ENCODE data around the gene ACOX1.

ACOX1 gene

GRCh38 chr17:76000016-76000754 lies 21.2 kb upstream of the ACOX1 start:
- H3K27ac ChIP-seq (ENCODE audit: low read depth, low read length): no peak overlapping the region

DNA sequence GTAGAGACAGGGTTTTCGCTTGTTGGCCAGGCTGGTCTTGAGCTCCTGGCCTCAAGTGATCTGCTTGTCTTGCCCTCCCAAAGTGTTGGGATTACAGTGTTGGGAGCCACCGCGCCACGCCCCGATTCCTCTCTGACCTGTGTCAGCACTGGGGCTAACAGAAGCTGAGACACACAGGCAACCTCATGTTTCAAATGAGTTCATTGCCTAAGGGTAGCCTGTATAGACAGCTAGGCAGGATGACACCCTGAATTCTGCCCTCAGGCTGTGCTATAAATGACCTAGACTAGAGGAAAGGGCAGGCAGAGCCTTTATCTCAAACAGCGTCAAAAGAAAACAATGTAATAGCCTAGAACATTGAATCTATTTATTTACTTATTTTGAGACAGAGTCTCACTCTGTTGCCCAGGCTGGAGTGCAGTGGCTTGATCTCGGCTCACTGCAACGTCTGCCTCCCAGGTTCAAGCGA lies 19.4 kb upstream of the ACOX1 start:
- H3K9me3 ChIP-seq (ENCODE audit: control insufficient read depth in 1 of 2, low read length in 2 of 2): no peaks in the 10 kb centered on the region
- H3K4me3 ChIP-seq (ENCODE audit: low read depth in 1 of 2, low read length in 2 of 2): no peak overlapping the region
- H3K4me1 ChIP-seq (ENCODE audit: control insufficient read depth in 1 of 2, insufficient read depth in 2 of 2, low read length in 2 of 2): peaks cover 48 to 54% of the 10 kb centered on the region in 2 donors
- no peaks in the 10 kb centered on the region for H3K27me3 ChIP-seq (ENCODE audit: control insufficient read depth in 1 of 2, insufficient read depth in 2 of 2, low read length in 2 of 2)
- H3K27ac ChIP-seq (ENCODE audit: low read depth, low read length): no peak overlapping the region
- peaks cover 8 to 15% of the 10 kb centered on the region in 2 donors for H3K36me3 ChIP-seq (ENCODE audit: control insufficient read depth in 1 of 2, insufficient read depth in 2 of 2, low read length in 2 of 2)
- peak overlapping the region in 1 of 2 donors; percentile 51 for H3K9ac ChIP-seq (ENCODE audit: low read depth in 1 of 2, low read length in 2 of 2)

More at GRCh38 chr17:76000016-76000754, 21.2 kb upstream of the ACOX1 start:
- H3K4me3 ChIP-seq (ENCODE audit: low read depth in 1 of 2, low read length in 2 of 2): no peak overlapping the region
- H3K9me3 ChIP-seq (ENCODE audit: control insufficient read depth in 1 of 2, low read length in 2 of 2): no peaks in the 10 kb centered on the region
- H3K9ac ChIP-seq (ENCODE audit: low read depth in 1 of 2, low read length in 2 of 2): no peak overlapping the region
- H3K27me3 ChIP-seq (ENCODE audit: control insufficient read depth in 1 of 2, insufficient read depth in 2 of 2, low read length in 2 of 2): no peaks in the 10 kb centered on the region
- peaks cover 49 to 60% of the 10 kb centered on the region in 2 donors for H3K4me1 ChIP-seq (ENCODE audit: control insufficient read depth in 1 of 2, insufficient read depth in 2 of 2, low read length in 2 of 2)
- H3K36me3 ChIP-seq (ENCODE audit: control insufficient read depth in 1 of 2, insufficient read depth in 2 of 2, low read length in 2 of 2): peaks cover 8 to 15% of the 10 kb centered on the region in 2 donors

GRCh38 chr17:75996665-75997590 lies 18.0 kb upstream of the ACOX1 start:
- Histone ChIP-seq H3K4me1 (ENCODE audit: control insufficient read depth in 1 of 2, insufficient read depth in 2 of 2, low read length in 2 of 2) (peaks cover 42% of the 10 kb centered on the region in 2 donors), H3K9ac (ENCODE audit: low read depth in 1 of 2, low read length in 2 of 2) (peak overlapping the region; percentile 37 to 54), H3K27ac (ENCODE audit: low read depth, low read length) (peak overlapping the region; percentile 79), H3K4me3 (ENCODE audit: low read depth in 1 of 2, low read length in 2 of 2) (peak overlapping the region in 1 of 2 donors; percentile 26), H3K27me3 (ENCODE audit: control insufficient read depth in 1 of 2, insufficient read depth in 2 of 2, low read length in 2 of 2) (no peaks in the 10 kb centered on the region), H3K36me3 (ENCODE audit: control insufficient read depth in 1 of 2, insufficient read depth in 2 of 2, low read length in 2 of 2) (peaks cover 6 to 8% of the 10 kb centered on the region in 2 donors), H3K9me3 (ENCODE audit: control insufficient read depth in 1 of 2, low read length in 2 of 2) (no peaks in the 10 kb centered on the region)

- Histone ChIP-seq H3K4me3 (ENCODE audit: low read depth in 1 of 2, low read length in 2 of 2) (no peak overlapping the region), H3K9ac (ENCODE audit: low read depth in 1 of 2, low read length in 2 of 2) (peak overlapping the region; percentile 13 to 43), H3K9me3 (ENCODE audit: control insufficient read depth in 1 of 2, low read length in 2 of 2) (no peaks in the 10 kb centered on the region), H3K36me3 (ENCODE audit: control insufficient read depth in 1 of 2, insufficient read depth in 2 of 2, low read length in 2 of 2) (peaks cover 0 to 12% of the 10 kb centered on the region in 2 donors), H3K27me3 (ENCODE audit: control insufficient read depth in 1 of 2, insufficient read depth in 2 of 2, low read length in 2 of 2) (no peaks in the 10 kb centered on the region), H3K4me1 (ENCODE audit: control insufficient read depth in 1 of 2, insufficient read depth in 2 of 2, low read length in 2 of 2) (peaks cover 30 to 39% of the 10 kb centered on the region in 2 donors), H3K27ac (ENCODE audit: low read depth, low read length) (peak overlapping the region; percentile 17)
Measured at GRCh38 chr17:75995385-75995925, 16.5 kb upstream of the ACOX1 start.

GRCh38 chr17:75994802-75995370 lies 15.9 kb upstream of the ACOX1 start:
- H3K4me1 ChIP-seq (ENCODE audit: control insufficient read depth in 1 of 2, insufficient read depth in 2 of 2, low read length in 2 of 2): peaks cover 30 to 39% of the 10 kb centered on the region in 2 donors
- no peak overlapping the region for H3K27ac ChIP-seq (ENCODE audit: low read depth, low read length)
- peak overlapping the region in 1 of 2 donors; percentile 13 for H3K9ac ChIP-seq (ENCODE audit: low read depth in 1 of 2, low read length in 2 of 2)
- H3K9me3 ChIP-seq (ENCODE audit: control insufficient read depth in 1 of 2, low read length in 2 of 2): no peaks in the 10 kb centered on the region
- no peak overlapping the region for H3K4me3 ChIP-seq (ENCODE audit: low read depth in 1 of 2, low read length in 2 of 2)
- H3K36me3 ChIP-seq (ENCODE audit: control insufficient read depth in 1 of 2, insufficient read depth in 2 of 2, low read length in 2 of 2): peaks cover 0 to 9% of the 10 kb centered on the region in 2 donors
- H3K27me3 ChIP-seq (ENCODE audit: control insufficient read depth in 1 of 2, insufficient read depth in 2 of 2, low read length in 2 of 2): no peaks in the 10 kb centered on the region

DNA sequence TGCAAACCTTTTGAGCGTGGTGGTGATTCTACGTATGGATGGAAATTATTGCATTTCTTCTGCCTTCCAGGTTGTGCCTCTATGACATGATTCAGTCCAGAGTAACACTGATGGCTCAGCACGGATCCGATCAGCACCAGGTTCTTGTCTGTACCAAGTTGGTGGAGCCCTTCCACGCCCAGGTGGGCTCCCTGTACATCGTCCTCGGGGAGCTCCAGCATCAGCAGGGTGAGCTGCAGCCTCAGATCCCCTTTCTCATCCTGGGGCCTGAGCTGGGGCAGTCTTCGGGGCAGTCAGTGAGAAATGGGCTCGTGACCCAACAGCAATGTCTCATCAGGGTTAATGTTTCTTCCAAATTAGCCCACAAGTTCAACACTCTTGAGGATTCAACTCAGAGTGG lies 12.4 kb upstream of the ACOX1 start:
- Histone ChIP-seq H3K9me3 (ENCODE audit: control insufficient read depth in 1 of 2, low read length in 2 of 2) (no peaks in the 10 kb centered on the region), H3K36me3 (ENCODE audit: control insufficient read depth in 1 of 2, insufficient read depth in 2 of 2, low read length in 2 of 2) (peaks cover 0 to 7% of the 10 kb centered on the region in 2 donors)

GRCh38 chr17:75987041-75987440 lies 8.1 kb upstream of the ACOX1 start:
- Histone ChIP-seq H3K4me3 (ENCODE audit: low read depth in 1 of 2, low read length in 2 of 2) (no peak overlapping the region), H3K27me3 (ENCODE audit: control insufficient read depth in 1 of 2, insufficient read depth in 2 of 2, low read length in 2 of 2) (no peaks in the 10 kb centered on the region), H3K9me3 (ENCODE audit: control insufficient read depth in 1 of 2, low read length in 2 of 2) (no peaks in the 10 kb centered on the region), H3K36me3 (ENCODE audit: control insufficient read depth in 1 of 2, insufficient read depth in 2 of 2, low read length in 2 of 2) (peaks cover 0 to 7% of the 10 kb centered on the region in 2 donors), H3K4me1 (ENCODE audit: control insufficient read depth in 1 of 2, insufficient read depth in 2 of 2, low read length in 2 of 2) (peaks cover 10 to 11% of the 10 kb centered on the region in 2 donors), H3K27ac (ENCODE audit: low read depth, low read length) (no peak overlapping the region), H3K9ac (ENCODE audit: low read depth in 1 of 2, low read length in 2 of 2) (no peak overlapping the region)

More for the DNA sequence above, 12.4 kb upstream of the ACOX1 start:
- no peak overlapping the region for H3K4me3 ChIP-seq (ENCODE audit: low read depth in 1 of 2, low read length in 2 of 2)
- peaks cover 8 to 12% of the 10 kb centered on the region in 2 donors for H3K4me1 ChIP-seq (ENCODE audit: control insufficient read depth in 1 of 2, insufficient read depth in 2 of 2, low read length in 2 of 2)
- no peaks in the 10 kb centered on the region for H3K27me3 ChIP-seq (ENCODE audit: control insufficient read depth in 1 of 2, insufficient read depth in 2 of 2, low read length in 2 of 2)
- H3K27ac ChIP-seq (ENCODE audit: low read depth, low read length): no peak overlapping the region
- H3K9ac ChIP-seq (ENCODE audit: low read depth in 1 of 2, low read length in 2 of 2): no peak overlapping the region

GRCh38 chr17:75985986-75986385 lies 7.0 kb upstream of the ACOX1 start:
- H3K27ac ChIP-seq (ENCODE audit: low read depth, low read length): no peak overlapping the region
- H3K27me3 ChIP-seq (ENCODE audit: control insufficient read depth in 1 of 2, insufficient read depth in 2 of 2, low read length in 2 of 2): no peaks in the 10 kb centered on the region
- no peaks in the 10 kb centered on the region for H3K9me3 ChIP-seq (ENCODE audit: control insufficient read depth in 1 of 2, low read length in 2 of 2)
- H3K4me1 ChIP-seq (ENCODE audit: control insufficient read depth in 1 of 2, insufficient read depth in 2 of 2, low read length in 2 of 2): peaks cover 10 to 11% of the 10 kb centered on the region in 2 donors
- H3K9ac ChIP-seq (ENCODE audit: low read depth in 1 of 2, low read length in 2 of 2): no peak overlapping the region
- no peaks in the 10 kb centered on the region for H3K36me3 ChIP-seq (ENCODE audit: control insufficient read depth in 1 of 2, insufficient read depth in 2 of 2, low read length in 2 of 2)
- H3K4me3 ChIP-seq (ENCODE audit: low read depth in 1 of 2, low read length in 2 of 2): no peak overlapping the region

DNA sequence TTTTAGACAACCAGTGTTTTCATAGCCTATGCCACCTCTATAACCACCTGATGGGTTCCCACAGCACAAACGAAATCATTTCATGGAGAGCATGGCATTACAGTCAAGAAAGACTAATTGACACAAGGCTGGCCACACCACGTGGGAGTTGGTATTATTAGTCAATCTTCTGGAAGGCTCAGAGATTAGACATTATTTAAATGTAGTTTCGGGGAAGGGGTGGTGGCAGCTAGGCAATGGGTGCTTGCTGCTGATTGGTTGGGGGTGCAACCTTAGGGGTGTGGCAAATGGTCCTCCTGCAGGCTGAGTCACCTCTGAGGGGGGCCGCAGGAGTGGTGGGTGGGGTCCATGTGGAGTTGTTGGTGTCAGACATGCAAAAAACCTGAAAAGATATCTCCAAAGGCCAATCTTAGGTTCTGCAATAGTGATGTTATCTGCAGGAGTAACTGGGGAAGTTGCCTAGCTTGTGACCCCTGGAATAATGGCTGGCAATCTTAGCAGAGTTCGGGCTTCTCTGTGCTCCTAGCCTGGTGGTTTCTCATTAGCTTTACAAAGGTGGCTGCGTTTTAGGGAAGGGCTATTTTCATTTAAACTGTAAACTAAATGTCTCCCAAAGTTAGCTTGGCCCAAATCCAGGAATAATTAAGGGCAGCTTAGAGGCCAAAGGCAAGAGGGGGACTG lies 4.7 kb upstream of the ACOX1 start:
- no peak overlapping the region for H3K27ac ChIP-seq (ENCODE audit: low read depth, low read length)
- H3K9ac ChIP-seq (ENCODE audit: low read depth in 1 of 2, low read length in 2 of 2): no peak overlapping the region
- peaks cover 15 to 17% of the 10 kb centered on the region in 2 donors for H3K4me1 ChIP-seq (ENCODE audit: control insufficient read depth in 1 of 2, insufficient read depth in 2 of 2, low read length in 2 of 2)
- no peaks in the 10 kb centered on the region for H3K36me3 ChIP-seq (ENCODE audit: control insufficient read depth in 1 of 2, insufficient read depth in 2 of 2, low read length in 2 of 2)
- H3K27me3 ChIP-seq (ENCODE audit: control insufficient read depth in 1 of 2, insufficient read depth in 2 of 2, low read length in 2 of 2): no peaks in the 10 kb centered on the region
- no peaks in the 10 kb centered on the region for H3K9me3 ChIP-seq (ENCODE audit: control insufficient read depth in 1 of 2, low read length in 2 of 2)
- no peak overlapping the region for H3K4me3 ChIP-seq (ENCODE audit: low read depth in 1 of 2, low read length in 2 of 2)
